NB4 (cell line): ENCODE data around the gene DNAI1.
"Not testable (repeated sequence)": the region's sequence is repeated elsewhere in the genome, so short reads cannot be mapped to it uniquely, and the experiment has no call there.

Experiments used
- DNase-seq: peaks from one replicate; pipeline ENCODE4 v3.0.0; 2010; ENCODE audit warnings: low read depth
- H3K4me3 ChIP-seq: one replicate; pipeline ENCODE4 v1.5.1; 2011; ENCODE audit warnings: mild to moderate bottlenecking, low read depth, low read length, moderate library complexity
- MYC ChIP-seq: IDR thresholded peaks from 2 replicates; pipeline ENCODE4 v1.6.1; 2011; ENCODE audit warnings: low read depth, low read length
- POLR2A ChIP-seq: IDR thresholded peaks from 2 replicates; pipeline ENCODE4 v1.6.1; 2011; ENCODE audit warnings: mild to moderate bottlenecking; ENCODE audit not compliant: insufficient read length; ENCODE audit errors: extremely low read depth
- TF ChIP-seq, protein P1 (sequence below): IDR thresholded peaks from 2 replicates; pipeline ENCODE4 v1.6.1; 2011; ENCODE audit warnings: low read depth, low read length
- TF ChIP-seq, protein P2 (sequence below): IDR thresholded peaks from one replicate; pipeline ENCODE4 v1.5.1; 2012; ENCODE audit warnings: low read depth, low read length

DNAI1 gene

DNA sequence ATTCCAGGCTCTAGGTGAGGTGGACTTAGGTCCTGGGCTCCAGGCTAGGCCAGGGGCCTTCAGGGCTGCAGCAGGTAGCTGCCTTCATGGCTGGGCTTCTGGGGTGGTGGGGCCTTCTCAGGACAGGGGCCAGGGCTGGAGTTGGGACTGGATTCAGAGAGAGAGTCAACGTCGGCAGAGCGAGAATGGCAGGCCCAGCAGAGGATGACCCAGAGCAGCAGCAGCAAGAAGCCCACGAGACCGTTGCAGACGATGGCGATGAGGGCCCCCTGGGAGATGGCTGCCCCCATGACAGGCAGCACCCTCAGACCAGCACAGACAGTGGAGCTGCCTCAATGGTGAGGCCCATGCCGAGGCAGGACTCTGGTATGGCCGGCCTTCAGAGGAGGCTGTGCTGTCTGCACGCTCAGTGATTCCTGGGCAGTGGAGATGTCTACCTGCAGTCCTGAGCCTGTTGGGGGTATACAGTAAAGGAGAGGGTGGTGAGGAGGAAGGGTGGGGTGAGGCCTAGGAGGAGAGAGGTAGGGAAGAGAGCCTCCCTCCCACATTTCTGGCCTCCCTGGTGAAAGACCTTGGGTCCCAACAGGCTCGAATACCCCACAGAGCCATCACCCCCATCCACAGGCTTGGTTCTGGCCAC lies 62.9 kb downstream of the DNAI1 start:
- H3K4me3 ChIP-seq = no peak overlapping the region
- TF ChIP-seq, protein P1, sequence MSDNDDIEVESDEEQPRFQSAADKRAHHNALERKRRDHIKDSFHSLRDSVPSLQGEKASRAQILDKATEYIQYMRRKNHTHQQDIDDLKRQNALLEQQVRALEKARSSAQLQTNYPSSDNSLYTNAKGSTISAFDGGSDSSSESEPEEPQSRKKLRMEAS = no peak
- TF ChIP-seq, protein P2, sequence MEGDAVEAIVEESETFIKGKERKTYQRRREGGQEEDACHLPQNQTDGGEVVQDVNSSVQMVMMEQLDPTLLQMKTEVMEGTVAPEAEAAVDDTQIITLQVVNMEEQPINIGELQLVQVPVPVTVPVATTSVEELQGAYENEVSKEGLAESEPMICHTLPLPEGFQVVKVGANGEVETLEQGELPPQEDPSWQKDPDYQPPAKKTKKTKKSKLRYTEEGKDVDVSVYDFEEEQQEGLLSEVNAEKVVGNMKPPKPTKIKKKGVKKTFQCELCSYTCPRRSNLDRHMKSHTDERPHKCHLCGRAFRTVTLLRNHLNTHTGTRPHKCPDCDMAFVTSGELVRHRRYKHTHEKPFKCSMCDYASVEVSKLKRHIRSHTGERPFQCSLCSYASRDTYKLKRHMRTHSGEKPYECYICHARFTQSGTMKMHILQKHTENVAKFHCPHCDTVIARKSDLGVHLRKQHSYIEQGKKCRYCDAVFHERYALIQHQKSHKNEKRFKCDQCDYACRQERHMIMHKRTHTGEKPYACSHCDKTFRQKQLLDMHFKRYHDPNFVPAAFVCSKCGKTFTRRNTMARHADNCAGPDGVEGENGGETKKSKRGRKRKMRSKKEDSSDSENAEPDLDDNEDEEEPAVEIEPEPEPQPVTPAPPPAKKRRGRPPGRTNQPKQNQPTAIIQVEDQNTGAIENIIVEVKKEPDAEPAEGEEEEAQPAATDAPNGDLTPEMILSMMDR = no peak
- TF ChIP-seq POLR2A (no peak), MYC (no peak)
- DNase-seq = no peak

DNA sequence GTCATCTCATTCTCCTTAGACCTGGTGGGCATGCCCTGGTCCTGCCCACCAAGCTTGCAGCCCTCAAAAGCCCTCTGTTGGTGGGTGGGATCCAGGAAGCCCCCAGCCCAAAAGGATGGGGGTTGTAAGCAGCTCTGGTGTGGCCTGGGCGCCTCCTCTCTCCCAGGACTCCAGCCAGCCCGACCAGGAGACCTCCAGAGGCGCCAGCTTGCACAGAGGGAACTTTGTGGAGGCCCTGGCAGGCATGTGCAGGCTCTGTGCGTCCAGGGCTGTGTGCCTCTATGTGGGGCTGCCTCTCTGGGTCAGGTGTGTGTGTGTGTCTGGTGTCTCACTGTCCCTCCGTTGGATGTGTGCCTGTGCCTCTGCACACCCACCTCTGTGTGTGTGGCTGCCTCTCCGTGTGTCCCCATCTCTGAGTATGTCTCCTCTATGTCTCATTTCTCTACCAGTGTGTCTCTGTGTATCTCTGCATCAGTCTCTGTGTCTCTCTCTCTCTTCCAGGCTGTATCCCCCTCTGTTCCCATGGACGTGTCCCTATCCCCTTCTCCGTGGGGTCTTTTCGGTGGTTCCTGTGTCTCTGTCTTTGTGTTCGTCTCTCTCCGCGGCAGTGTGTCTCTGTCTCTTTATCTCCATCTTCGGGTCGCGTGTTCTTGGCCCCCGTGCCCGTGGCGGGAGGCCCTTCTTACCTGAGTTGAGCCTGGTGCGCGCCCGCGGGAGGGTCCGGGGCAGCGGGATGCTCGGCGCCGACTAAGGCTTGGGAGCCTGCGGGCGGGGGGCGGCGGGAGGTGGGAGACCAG lies 63.7 kb downstream of the DNAI1 start:
- DNase-seq = peak; percentile 35
- no peak overlapping the region for H3K4me3 ChIP-seq
- TF ChIP-seq, protein P2 = no peak

DNA sequence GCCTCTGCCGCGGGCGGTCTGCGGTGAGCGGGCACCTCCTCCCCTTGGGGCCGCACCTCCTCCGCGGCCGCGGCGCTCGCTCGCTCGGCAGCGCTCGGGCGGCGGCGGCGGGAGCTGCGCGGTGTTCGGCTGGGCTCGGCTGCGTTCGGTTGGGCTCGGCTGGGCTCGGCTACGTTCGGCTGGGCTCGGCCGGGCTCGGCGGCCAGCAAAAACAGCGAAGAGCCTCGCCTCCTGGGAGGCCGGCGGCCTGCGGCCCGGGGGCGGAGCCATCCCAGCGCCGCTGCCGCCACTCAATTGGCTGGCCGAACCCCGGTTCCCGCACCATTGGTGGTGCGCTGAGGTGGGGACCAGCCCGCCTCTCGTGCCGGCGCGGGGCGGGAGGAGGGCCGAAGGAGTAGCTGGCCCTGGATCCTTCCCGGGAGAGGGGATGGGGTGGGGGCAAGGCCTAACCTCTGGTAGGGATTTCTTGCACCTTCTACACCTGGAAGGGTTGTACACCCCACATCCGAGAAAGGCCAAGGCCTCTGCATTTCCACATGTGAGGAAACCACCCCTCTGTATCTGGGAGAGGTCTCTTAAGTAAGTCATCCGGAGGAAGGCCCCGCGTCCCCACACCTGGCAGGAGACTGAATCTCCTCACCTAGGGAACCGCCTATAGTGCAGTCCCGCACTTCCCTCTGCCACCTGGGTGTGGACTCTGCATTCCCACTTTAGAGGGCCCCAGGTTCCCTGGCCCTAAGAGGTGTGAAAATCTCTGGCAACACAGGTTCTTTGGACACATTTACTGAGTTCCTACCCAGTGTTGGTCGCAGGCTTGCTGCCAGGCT lies 64.6 kb downstream of the DNAI1 start, which contains the start of gene ENHO:
Gene ENHO (minus strand): TSS at position 20 of the 827 bp plus-strand sequence. CDS start 1,295 bp downstream, outside the sequence.
- peak within 1 kb of the TSS; percentile 1 for H3K4me3 ChIP-seq
- peak; percentile 94 for DNase-seq
- no peak for TF ChIP-seq MYC
- TF ChIP-seq, protein P1 = peak; percentile 48
- TF ChIP-seq, protein P2 = no peak
- no peak for TF ChIP-seq POLR2A

DNA sequence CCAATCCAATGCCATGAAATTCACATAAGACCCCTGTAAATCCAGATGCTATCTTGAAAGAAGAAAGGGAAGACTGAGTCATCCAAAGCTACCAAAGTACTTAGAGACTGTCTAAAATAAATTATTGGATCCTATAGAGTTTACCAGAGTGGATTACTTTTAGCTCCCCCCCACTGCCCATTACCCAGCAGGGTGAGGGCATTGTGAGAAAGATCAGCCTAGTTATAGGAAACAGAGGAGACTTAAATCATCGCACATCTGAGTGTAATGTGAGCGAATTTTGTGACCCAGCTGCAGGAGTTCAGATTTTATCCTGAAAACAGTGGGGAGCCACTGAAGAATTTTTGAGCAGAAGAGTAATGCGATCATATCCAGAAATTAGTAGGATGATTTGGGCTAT lies 65.7 kb downstream of the DNAI1 start:
- H3K4me3 ChIP-seq = no peak overlapping the region
- DNase-seq = no peak
- TF ChIP-seq POLR2A = no peak
- TF ChIP-seq, protein P1 = no peak
- TF ChIP-seq, protein P2 = no peak
- no peak for TF ChIP-seq MYC

DNA sequence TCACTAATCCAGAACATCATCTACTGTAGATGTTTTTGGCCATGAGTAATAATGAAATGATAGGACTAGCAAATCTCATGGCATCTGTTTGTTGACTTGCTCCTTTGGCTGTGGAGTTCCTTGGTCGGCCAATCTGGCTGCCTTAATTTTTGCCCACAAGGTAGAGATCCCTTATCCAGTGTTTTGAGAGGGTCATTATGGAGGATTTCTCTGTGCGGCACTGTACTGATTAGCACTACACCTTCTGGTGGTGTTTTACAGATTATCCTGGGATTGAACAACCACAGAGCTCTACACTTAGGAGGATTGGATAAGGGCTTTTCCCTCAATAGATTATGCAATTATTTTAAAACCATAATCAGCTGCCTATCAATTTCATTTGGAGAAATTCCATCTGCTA lies 67.4 kb downstream of the DNAI1 start:
- DNase-seq = no peak
- no peak overlapping the region for H3K4me3 ChIP-seq
- TF ChIP-seq MYC (no peak), POLR2A (no peak)
- TF ChIP-seq, protein P1 = no peak
- TF ChIP-seq, protein P2 = no peak

DNA sequence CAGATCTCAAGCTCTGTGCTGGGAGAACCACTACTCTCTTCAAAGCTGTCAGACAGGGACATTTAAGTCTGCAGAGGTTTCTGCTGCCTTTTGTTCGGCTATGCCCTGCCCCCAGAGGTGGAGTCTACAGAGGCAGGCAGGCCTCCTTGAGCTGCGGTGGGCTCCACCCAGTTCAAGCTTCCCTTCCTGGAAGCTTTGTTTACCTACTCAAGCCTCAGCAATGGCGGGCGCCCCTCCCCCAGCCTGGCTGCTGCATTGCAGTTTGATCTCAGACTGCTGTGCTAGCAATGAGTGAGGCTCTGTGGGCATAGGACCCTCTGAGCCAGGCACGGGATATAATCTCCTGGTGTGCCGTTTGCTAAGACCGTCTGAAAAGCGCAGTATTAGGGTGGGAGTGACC lies 73.4 kb downstream of the DNAI1 start:
- not testable (repeated sequence) for DNase-seq, H3K4me3 ChIP-seq
